C4-2B (cell line): ENCODE data around the gene C12orf42.

Experiments
- CTCF ChIP-seq: fragments of 450-650 bp; conservative IDR thresholded peaks from 2 replicates; pipeline ENCODE4 v1.5.1; 2017; ENCODE audit warnings: mild to moderate bottlenecking
- ZFX ChIP-seq: fragments of 450-650 bp; IDR thresholded peaks from 2 replicates; pipeline ENCODE4 v1.6.1; 2017

- TF ChIP-seq CTCF (no peak), ZFX (no peak)
Measured at GRCh38 chr12:103399986-103400385, 95.8 kb downstream of the C12orf42 start.
